Ascending aorta (tissue), 2 donors: ENCODE measurements around the gene AKAP5. TPM values are rescaled to one million over a fixed set of nuclear protein-coding genes. Genes with fewer than 3 reads are reported as not detected.

ENCODE experiments used
- DNase-seq, 2 donors: peaks; one replicate each; pipeline ENCODE4 v3.0.0-alpha.2; 2019; ENCODE audit warnings: low spot score in 2 of 2
- H3K27ac ChIP-seq, 2 donors: fragments of 200-600 bp; sonication (generic); one replicate each; pipeline ENCODE4 v1.5.1; 2016 to 2017; ENCODE audit warnings: mild to moderate bottlenecking in 1 of 2
- H3K27me3 ChIP-seq: fragments of 200-600 bp; sonication (generic); one replicate; pipeline ENCODE4 v1.5.1; 2017
- H3K36me3 ChIP-seq, 2 donors: fragments of 200-600 bp; sonication (generic); one replicate each; pipeline ENCODE4 v1.5.1; 2016
- H3K4me1 ChIP-seq, 2 donors: fragments of 200-600 bp; sonication (generic); one replicate each; pipeline ENCODE4 v1.5.1; 2016 to 2017; ENCODE audit warnings: mild to moderate bottlenecking in 1 of 2
- H3K4me3 ChIP-seq, 2 donors: fragments of 200-600 bp; sonication (generic); one replicate each; pipeline ENCODE4 v1.5.1; 2016 to 2017; ENCODE audit warnings: mild to moderate bottlenecking in 1 of 2
- H3K9me3 ChIP-seq, 2 donors: fragments of 200-600 bp; sonication (generic); one replicate each; pipeline ENCODE4 v1.5.1; 2016
- CTCF ChIP-seq, 3 experiments: fragments of 200-600 bp in 2 of 3; fragments of 450-650 bp in 1 of 3; sonication (generic) in 2 of 3; IDR thresholded peaks; one replicate each; pipeline ENCODE4 v1.5.1; 2016 to 2019; ENCODE audit warnings: antibody characterized with exemption in 3 of 3, mild to moderate bottlenecking in 1 of 3, moderate library complexity in 1 of 3
- intact Hi-C: fragments of 100-400 bp; cut with DNase I; formaldehyde crosslinking; loops from one replicate; pipeline ENCODE4 v1.15.1; 2023
- total RNA-seq: library from RNA; depleted of rRNA; stranded (reverse); fragments of >200 nt; gene quantifications from one replicate; pipeline ENCODE4 v1.1.0, GENCODE V29; 2016

AKAP5 gene
- total RNA-seq, 1 donor from 2014 or later: 0.11 TPM

GRCh38 chr14:64504897-64505794, 39.8 kb downstream of the AKAP5 start:
- Histone ChIP-seq H3K4me3 (peak overlapping the region; percentile 91 to 94), H3K27ac (peak overlapping the region; percentile 99), H3K4me1 (peaks cover 16 to 44% of the 10 kb centered on the region in 2 donors), H3K9me3 (no peaks in the 10 kb centered on the region), H3K36me3 (no peaks in the 10 kb centered on the region), H3K27me3 (no peaks in the 10 kb centered on the region)
- peak; percentile 75 to 95 for DNase-seq
- no peak for TF ChIP-seq CTCF (IDR thresholded peaks at IDR 0.05)
- intact Hi-C loops: loop anchor here (1.0 to 10.0 kb wide), 2 partner anchors 117 to 860 kb away; partner anchors contain the start of genes MTHFD1 and WDR89

- Histone ChIP-seq H3K4me3 (peak overlapping the region; percentile 91 to 94), H3K4me1 (peaks cover 11 to 41% of the 10 kb centered on the region in 2 donors), H3K27me3 (no peaks in the 10 kb centered on the region), H3K27ac (peak overlapping the region in 1 of 2 donors; percentile 99), H3K9me3 (no peaks in the 10 kb centered on the region), H3K36me3 (no peaks in the 10 kb centered on the region)
- TF ChIP-seq CTCF (IDR thresholded peaks at IDR 0.05): no peak
- no peak for DNase-seq
- intact Hi-C loops: loop anchor here (10.0 kb wide), 1 partner anchor 862 kb away; the partner anchor contains the start of gene WDR89
Measured at GRCh38 chr14:64506721-64507120, 41.4 kb downstream of the AKAP5 start.

GRCh38 chr14:64507376-64508156, 42.3 kb downstream of the AKAP5 start:
- Histone ChIP-seq H3K27me3 (no peaks in the 10 kb centered on the region), H3K4me3 (peak overlapping the region; percentile 91 to 94), H3K36me3 (no peaks in the 10 kb centered on the region), H3K9me3 (no peaks in the 10 kb centered on the region), H3K4me1 (peaks cover 4 to 34% of the 10 kb centered on the region in 2 donors), H3K27ac (no peak overlapping the region)
- TF ChIP-seq CTCF (IDR thresholded peaks at IDR 0.05): no peak
- DNase-seq: no peak
- intact Hi-C loops: loop anchor here (10.0 kb wide), 1 partner anchor 863 kb away; the partner anchor contains the start of gene WDR89

- Histone ChIP-seq H3K4me3 (no peak overlapping the region), H3K36me3 (no peaks in the 10 kb centered on the region), H3K9me3 (no peaks in the 10 kb centered on the region), H3K27ac (no peak overlapping the region), H3K27me3 (no peaks in the 10 kb centered on the region), H3K4me1 (peaks cover 3 to 37% of the 10 kb centered on the region in 2 donors)
- intact Hi-C loops: loop anchor here (10.0 kb wide), 1 partner anchor 863 kb away; the partner anchor contains the start of gene WDR89
- no peak for TF ChIP-seq CTCF (IDR thresholded peaks at IDR 0.05)
- no peak for DNase-seq
Measured at GRCh38 chr14:64508215-64508776, 43.0 kb downstream of the AKAP5 start.

GRCh38 chr14:64509036-64509435, 43.7 kb downstream of the AKAP5 start:
- no peak for TF ChIP-seq CTCF (IDR thresholded peaks at IDR 0.05)
- Histone ChIP-seq H3K4me3 (no peak overlapping the region), H3K4me1 (peaks cover 3 to 37% of the 10 kb centered on the region in 2 donors), H3K27me3 (no peaks in the 10 kb centered on the region), H3K36me3 (no peaks in the 10 kb centered on the region), H3K27ac (no peak overlapping the region), H3K9me3 (no peaks in the 10 kb centered on the region)
- DNase-seq: no peak
- intact Hi-C loops: loop anchor here (10.0 kb wide), 1 partner anchor 864 kb away; the partner anchor contains the start of gene WDR89
